DMS 273 (cell line): ENCODE data around the gene PDCD6IP.
"Not testable (repeated sequence)": the region's sequence is repeated elsewhere in the genome, so short reads cannot be mapped to it uniquely, and the experiment has no call there.

Experiments used
- DNase-seq: peaks from one replicate; lab custom pipeline; 2025; ENCODE audit not compliant: unreplicated experiment; lab: John Stamatoyannopoulos, UW

PDCD6IP gene

GRCh38 chr3:33791477-33792166, 6.8 kb upstream of the PDCD6IP start:
- DNase-seq, result no peak

- DNase-seq, result no peak
Observed at GRCh38 chr3:33792167-33792892, 6.1 kb upstream of the PDCD6IP start.

GRCh38 chr3:33795131-33795530, 3.3 kb upstream of the PDCD6IP start:
- no peak for DNase-seq

- no peak for DNase-seq
Observed at GRCh38 chr3:33795856-33796536, 2.4 kb upstream of the PDCD6IP start.

GRCh38 chr3:33798113-33798417, 365 bp upstream of the PDCD6IP start:
- no peak for DNase-seq

GRCh38 chr3:33799202-33799551, 747 bp downstream of the PDCD6IP start:
- no peak for DNase-seq

- DNase-seq, result no peak
Observed at GRCh38 chr3:33803252-33803651, 4.8 kb downstream of the PDCD6IP start.

- no peak for DNase-seq
Observed at GRCh38 chr3:33803894-33804526, 5.6 kb downstream of the PDCD6IP start.

GRCh38 chr3:33807191-33807590, 8.8 kb downstream of the PDCD6IP start:
- peak; percentile 2 for DNase-seq

- no peak for DNase-seq
Observed at GRCh38 chr3:33808559-33808958, 10.1 kb downstream of the PDCD6IP start.

GRCh38 chr3:33810545-33810944, 12.1 kb downstream of the PDCD6IP start:
- no peak for DNase-seq

GRCh38 chr3:33821989-33822388, 23.6 kb downstream of the PDCD6IP start:
- no peak for DNase-seq

GRCh38 chr3:33823821-33824220, 25.4 kb downstream of the PDCD6IP start:
- no peak for DNase-seq

GRCh38 chr3:33825111-33825510, 26.7 kb downstream of the PDCD6IP start:
- DNase-seq, result no peak

GRCh38 chr3:33826206-33826605, 27.8 kb downstream of the PDCD6IP start:
- no peak for DNase-seq

GRCh38 chr3:33826688-33827087, 28.3 kb downstream of the PDCD6IP start:
- no peak for DNase-seq

GRCh38 chr3:33829720-33830119, 31.3 kb downstream of the PDCD6IP start:
- no peak for DNase-seq

- DNase-seq, result no peak
Observed at GRCh38 chr3:33831053-33831452, 32.6 kb downstream of the PDCD6IP start.

GRCh38 chr3:33833408-33834095, 35.1 kb downstream of the PDCD6IP start:
- no peak for DNase-seq

GRCh38 chr3:33834096-33834453, 35.6 kb downstream of the PDCD6IP start:
- no peak for DNase-seq

- not testable (repeated sequence) for DNase-seq
Observed at GRCh38 chr3:33837182-33837581, 38.8 kb downstream of the PDCD6IP start.
